Calu3 (cell line): ENCODE results near the gene RABEP1. TPM values are rescaled to one million over a fixed set of nuclear protein-coding genes. Genes with fewer than 3 reads are reported as not detected.

Experiments used
- BruUV-seq: library from RNA; stranded (reverse); fragments of 400-500 nt; replicated peaks from 2 replicates; lab custom pipeline; 2021; lab: Mats Ljungman, UMichigan
- CTCF ChIA-PET: fragments of 300-600 bp; sonication (Branson Sonifier 250); formaldehyde crosslinking; loops from one replicate; lab custom pipeline; 2022; ENCODE audit warnings: antibody characterized with exemption; lab: Charles Lee
- DNase-seq: peaks from one replicate; pipeline ENCODE4 v3.0.0; 2022
- H3K27ac Mint-ChIP-seq: one replicate; pipeline ENCODE4 v1.8.0; 2022; ENCODE audit warnings: mixed read lengths; ENCODE audit not compliant: unreplicated experiment
- H3K27me3 Mint-ChIP-seq: one replicate; pipeline ENCODE4 v1.8.0; 2022; ENCODE audit warnings: mixed read lengths; ENCODE audit not compliant: unreplicated experiment
- H3K36me3 Mint-ChIP-seq: one replicate; pipeline ENCODE4 v1.8.0; 2022; ENCODE audit warnings: mild to moderate bottlenecking, moderate library complexity, mixed read lengths; ENCODE audit not compliant: insufficient read depth, unreplicated experiment
- H3K4me1 Mint-ChIP-seq: one replicate; pipeline ENCODE4 v1.8.0; 2022; ENCODE audit warnings: mild to moderate bottlenecking, low read depth, mixed read lengths; ENCODE audit not compliant: unreplicated experiment
- H3K4me3 Mint-ChIP-seq: one replicate; pipeline ENCODE4 v1.8.0; 2022; ENCODE audit warnings: mild to moderate bottlenecking, low read depth, moderate library complexity, mixed read lengths; ENCODE audit not compliant: unreplicated experiment
- H3K9me3 Mint-ChIP-seq: one replicate; pipeline ENCODE4 v1.8.0; 2022; ENCODE audit warnings: low read depth, mixed read lengths; ENCODE audit not compliant: unreplicated experiment
- CTCF ChIP-seq: fragments of 200-600 bp; IDR thresholded peaks from one replicate; pipeline ENCODE4 v1.8.0; 2022; ENCODE audit warnings: antibody characterized with exemption; ENCODE audit not compliant: unreplicated experiment
- intact Hi-C: fragments of 100-400 bp; cut with micrococcal nuclease; formaldehyde crosslinking; loops from one replicate; pipeline ENCODE4 v1.10.0; 2022; ENCODE audit not compliant: unreplicated experiment
- total RNA-seq: library from RNA; stranded (reverse); gene quantifications from 2 replicates; pipeline ENCODE4 v1.2.3, GENCODE V29; 2022

RABEP1 gene
- total RNA-seq, 1 experiment from 2014 or later = 33.5 TPM

- Mint-ChIP-seq H3K36me3 (peaks cover 56% of the 10 kb centered on the region), H3K4me1 (peaks cover 21% of the 10 kb centered on the region), H3K9me3 (no peaks in the 10 kb centered on the region), H3K27me3 (no peaks in the 10 kb centered on the region), H3K4me3 (peak overlapping the region; percentile 26), H3K27ac (peak overlapping the region; percentile 95)
- CTCF ChIA-PET = interaction anchor here (0.6 kb wide), 1 partner anchor 25 kb away, joined by 4 read pairs; the partner anchor contains the start of gene C1QBP
- intact Hi-C loops = no loop called here
- no TSS peak for BruUV-seq
- no peak for TF ChIP-seq CTCF
- no peak for DNase-seq
Observed at GRCh38 chr17:5413682-5414081, 131.6 kb downstream of the RABEP1 start.

- CTCF ChIA-PET = interaction anchor here (0.8 kb wide), 1 partner anchor 89 kb away, joined by 3 read pairs; no protein-coding TSS in a partner anchor
- intact Hi-C loops = no loop called here
- H3K36me3 Mint-ChIP-seq = peaks cover 76% of the 10 kb centered on the region
- peak overlapping the region; percentile 84 for H3K4me3 Mint-ChIP-seq
- DNase-seq = no peak
- TSS peak; percentile 0 for BruUV-seq
- H3K27me3 Mint-ChIP-seq = no peaks in the 10 kb centered on the region
- no peak for TF ChIP-seq CTCF
- H3K9me3 Mint-ChIP-seq = no peaks in the 10 kb centered on the region
- no peak overlapping the region for H3K27ac Mint-ChIP-seq
- H3K4me1 Mint-ChIP-seq = peaks cover 25% of the 10 kb centered on the region
Observed at GRCh38 chr17:5416901-5417300, 134.8 kb downstream of the RABEP1 start.

- H3K27ac Mint-ChIP-seq = peak overlapping the region; percentile 83
- H3K4me3 Mint-ChIP-seq = peak overlapping the region; percentile 84
- H3K27me3 Mint-ChIP-seq = no peaks in the 10 kb centered on the region
- H3K9me3 Mint-ChIP-seq = no peaks in the 10 kb centered on the region
- peak; percentile 24 for DNase-seq
- CTCF ChIA-PET = interaction anchor here (0.9 kb wide), 1 partner anchor 20 kb away, joined by 5 read pairs; the partner anchor contains the start of gene C1QBP
- H3K36me3 Mint-ChIP-seq = peaks cover 62% of the 10 kb centered on the region
- TF ChIP-seq CTCF = no peak
- intact Hi-C loops = no loop called here
- peaks cover 12% of the 10 kb centered on the region for H3K4me1 Mint-ChIP-seq
- TSS peak; percentile 80 for BruUV-seq
Observed at GRCh38 chr17:5418858-5419355, 136.8 kb downstream of the RABEP1 start.

GRCh38 chr17:5419356-5419958 lies 137.4 kb downstream of the RABEP1 start, which contains the start of gene NUP88:
Gene NUP88 (minus strand): TSS chr17:5419662. CDS start chr17:5419650, 12 bp downstream.
- H3K4me3 Mint-ChIP-seq = peak within 1 kb of the TSS; percentile 84
- no peaks in the 10 kb centered on the region for H3K9me3 Mint-ChIP-seq
- no TSS peak for BruUV-seq
- peaks cover 62% of the 10 kb centered on the region for H3K36me3 Mint-ChIP-seq
- DNase-seq = peak; percentile 94
- peaks cover 12% of the 10 kb centered on the region for H3K4me1 Mint-ChIP-seq
- intact Hi-C loops = no loop called here
- no peaks in the 10 kb centered on the region for H3K27me3 Mint-ChIP-seq
- CTCF ChIA-PET = interaction anchor here (0.9 kb wide), 1 partner anchor 20 kb away, joined by 5 read pairs; the partner anchor contains the start of gene C1QBP
- no peak for TF ChIP-seq CTCF
- H3K27ac Mint-ChIP-seq = peak within 1 kb of the TSS; percentile 83
